NCI-H1048 (cell line): ENCODE data around the gene TIMD4.

Experiments used
- DNase-seq: peaks from one replicate; lab custom pipeline; 2025; lab: John Stamatoyannopoulos, UW

The TIMD4 gene

DNA sequence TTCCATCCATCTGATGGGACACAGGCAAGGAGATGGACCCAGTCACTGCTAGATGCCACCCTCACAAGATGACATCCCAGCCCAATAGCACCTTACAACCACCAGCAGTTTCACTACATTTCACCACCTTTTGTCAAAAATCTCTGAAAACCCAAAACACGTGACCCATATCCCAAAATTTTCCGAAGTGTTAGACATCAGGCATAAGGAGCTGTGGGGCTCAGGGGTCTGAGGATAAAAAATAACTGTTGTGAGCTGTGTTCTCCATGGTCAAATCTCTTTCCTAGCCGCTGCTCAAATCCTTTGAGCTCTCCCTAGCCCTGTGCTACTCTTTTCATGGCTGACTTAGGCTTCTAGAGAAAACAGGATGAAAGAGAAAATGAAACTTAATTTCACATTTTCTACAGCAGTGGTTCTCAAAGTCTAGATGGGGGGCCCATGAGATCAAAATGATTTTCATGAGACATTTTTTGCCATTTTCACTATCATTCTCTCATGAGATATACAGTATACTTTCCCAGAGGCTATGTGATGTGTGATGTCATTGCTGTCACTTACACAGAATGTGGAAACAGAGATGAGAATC lies 40.7 kb downstream of the TIMD4 start:
- no peak for DNase-seq

DNA sequence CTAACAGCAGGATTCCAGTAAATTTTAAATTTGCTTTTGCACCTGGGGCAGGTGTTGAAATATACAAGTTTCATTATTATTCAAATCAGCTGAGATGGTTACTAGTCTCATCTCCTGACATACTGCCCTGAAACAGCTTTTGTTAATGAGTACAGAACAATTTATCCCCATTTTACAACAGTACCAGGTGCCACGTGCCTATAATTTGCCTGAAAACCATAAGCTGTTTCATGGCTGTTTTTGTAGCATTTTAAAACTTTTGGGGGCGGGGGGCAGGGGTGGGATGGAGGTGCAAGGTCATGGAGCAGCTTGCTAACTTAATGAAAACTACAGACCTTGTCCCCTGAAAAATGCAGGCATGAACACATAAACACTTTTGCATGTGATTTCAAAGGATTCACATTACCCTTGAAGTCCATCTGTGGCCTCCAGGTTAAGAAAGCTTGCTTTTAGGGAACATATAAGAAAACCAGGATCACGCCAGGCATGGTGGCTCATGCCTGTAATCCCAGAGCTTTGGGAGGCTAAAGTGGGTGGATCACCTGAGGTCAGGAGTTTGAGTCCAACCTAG lies 42.1 kb downstream of the TIMD4 start:
- no peak for DNase-seq

DNA sequence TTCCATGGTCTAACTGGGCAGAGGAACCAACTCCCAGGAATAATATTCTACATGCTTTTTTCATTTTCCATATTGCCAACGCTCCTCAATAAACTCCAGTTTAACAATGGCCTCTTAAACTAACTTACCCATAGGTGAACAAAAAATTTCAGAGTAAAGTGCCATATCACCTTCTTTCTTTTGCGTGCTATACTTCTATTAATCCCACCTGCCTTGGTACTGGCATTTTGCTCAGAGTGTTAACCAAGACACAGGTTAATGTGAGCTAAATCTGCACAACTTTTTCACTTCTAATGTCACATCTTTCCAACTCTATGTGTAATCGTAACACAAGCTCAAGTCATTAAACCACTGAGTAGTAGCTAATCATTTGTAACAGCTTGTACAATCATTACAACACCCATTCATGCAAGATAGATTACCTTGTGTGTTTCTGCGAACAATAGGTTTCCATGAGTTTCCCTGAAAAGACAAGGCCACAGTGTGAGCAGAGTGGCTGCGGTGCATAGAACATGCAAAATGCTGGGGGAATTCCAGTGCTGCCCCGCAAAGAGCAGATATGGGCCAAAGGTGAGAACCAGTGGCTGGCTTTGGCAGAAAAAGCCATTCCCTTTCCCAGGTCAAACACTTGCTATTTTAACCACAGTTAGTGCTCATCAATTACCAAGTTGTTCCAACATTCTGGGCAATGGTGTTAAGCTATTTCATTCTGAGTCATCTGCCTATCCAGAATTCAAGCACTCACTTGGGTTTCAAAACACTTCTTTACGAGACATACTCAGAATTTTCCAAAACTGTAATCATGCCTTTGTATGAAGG lies 42.8 kb downstream of the TIMD4 start:
- DNase-seq = no peak

DNA sequence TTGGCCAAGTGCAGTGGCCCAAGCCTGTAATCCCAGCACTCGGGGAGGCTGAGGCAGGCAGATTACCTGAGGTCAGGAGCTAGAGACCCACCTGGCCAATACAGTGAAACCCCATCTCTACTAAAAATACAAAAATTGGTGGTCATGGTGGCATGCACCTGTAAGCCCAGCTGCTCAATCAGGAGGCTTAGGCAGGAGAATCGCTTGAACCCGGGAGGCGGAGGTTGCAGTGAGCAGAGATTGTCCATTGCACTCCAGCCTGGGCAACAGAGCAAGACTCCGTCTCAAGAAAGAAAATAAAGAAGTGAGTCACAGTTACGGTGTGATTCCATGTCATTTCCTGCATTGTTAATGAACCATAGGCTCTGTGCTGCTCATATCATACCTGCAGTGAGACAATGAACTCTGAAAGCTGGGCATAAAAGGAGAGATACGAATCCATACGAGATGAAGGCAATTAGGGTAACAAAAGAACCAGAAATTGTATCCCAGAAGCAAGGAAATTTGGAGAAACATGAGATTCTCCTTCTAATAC lies 44.6 kb downstream of the TIMD4 start:
- no peak for DNase-seq

DNA sequence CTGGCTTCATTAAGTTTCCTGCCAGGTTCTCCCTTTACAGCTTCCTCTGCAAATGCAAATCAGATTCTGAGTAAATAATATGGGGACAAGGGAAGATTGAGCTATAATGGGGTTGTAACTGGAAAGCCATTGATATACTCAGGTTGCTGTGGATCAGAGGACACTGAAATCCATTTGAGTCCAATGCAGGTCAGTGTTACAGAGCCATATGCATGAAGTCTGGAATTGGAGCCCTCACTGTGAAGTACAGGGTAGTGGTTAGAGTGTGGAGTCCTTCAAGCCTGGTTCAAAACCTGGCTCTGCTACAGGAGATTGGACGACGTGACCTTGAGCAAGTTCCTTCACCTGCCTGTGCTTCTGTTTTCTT lies 48.7 kb downstream of the TIMD4 start:
- no peak for DNase-seq

DNA sequence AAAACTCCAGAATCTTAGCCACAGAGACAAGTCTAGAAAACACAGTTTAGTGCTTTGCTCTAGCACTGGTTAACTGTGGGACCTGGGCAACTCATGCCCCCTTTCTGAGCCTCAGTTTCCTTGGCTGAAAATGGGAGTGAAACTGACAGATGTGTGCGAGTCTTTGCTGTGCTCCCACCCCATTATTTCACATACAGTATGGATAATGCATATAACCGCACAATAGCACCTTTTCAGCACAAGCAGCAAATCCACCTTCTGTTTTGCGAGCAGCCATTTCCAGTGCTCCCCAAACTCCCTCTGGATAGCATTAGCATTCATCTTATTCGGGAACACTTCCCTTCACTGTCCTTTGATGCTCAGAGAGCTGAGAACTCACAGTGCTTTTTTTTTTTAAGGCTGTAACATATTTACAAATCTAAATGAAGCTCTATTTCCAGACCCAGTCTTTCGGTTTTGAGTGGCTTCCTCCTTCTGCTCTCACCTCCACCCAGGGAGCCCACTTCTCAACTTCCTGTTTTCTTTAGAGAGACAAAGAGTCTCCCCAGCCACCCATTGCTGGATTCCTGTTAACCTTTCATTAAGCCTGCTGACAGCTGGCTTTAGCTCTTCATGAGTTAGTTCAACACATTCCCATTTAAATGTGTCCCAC lies 49.2 kb downstream of the TIMD4 start:
- DNase-seq = no peak

DNA sequence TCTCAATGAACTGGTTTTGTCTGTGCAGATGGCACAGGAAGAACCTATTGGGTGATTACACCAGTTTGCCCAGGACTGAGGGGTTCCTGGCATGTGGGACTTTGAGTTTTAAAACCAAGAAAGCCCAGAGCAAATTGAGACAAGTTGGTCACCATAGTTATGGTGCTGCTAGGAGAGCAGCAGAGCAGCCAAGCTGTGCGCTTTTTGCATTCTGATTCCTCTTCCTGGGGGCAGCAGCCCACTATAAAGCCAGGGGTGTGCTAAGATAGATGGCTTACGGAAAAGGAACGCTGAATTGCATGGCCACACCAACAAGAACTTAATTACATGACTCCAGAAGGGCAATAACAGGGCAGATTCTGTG lies 49.7 kb downstream of the TIMD4 start:
- no peak for DNase-seq

DNA sequence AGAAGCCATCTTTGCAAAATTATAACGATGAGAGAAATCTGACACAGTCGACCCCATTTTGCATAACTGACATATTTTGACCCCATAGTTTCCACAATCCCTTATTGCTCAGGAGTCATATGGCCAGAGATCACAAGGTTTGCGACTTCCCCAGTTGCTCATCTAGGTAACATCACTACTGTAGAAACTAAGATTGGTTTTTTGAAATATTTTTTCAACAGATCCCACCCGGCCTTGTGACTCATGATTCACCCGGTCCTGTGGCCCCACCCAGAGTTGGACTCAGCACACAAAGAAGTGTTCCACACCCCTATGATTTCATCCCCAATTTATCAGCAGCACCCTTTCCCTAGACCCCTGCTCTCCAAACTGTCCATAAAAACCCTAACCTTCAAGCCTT lies 50.2 kb downstream of the TIMD4 start:
- no peak for DNase-seq

DNA sequence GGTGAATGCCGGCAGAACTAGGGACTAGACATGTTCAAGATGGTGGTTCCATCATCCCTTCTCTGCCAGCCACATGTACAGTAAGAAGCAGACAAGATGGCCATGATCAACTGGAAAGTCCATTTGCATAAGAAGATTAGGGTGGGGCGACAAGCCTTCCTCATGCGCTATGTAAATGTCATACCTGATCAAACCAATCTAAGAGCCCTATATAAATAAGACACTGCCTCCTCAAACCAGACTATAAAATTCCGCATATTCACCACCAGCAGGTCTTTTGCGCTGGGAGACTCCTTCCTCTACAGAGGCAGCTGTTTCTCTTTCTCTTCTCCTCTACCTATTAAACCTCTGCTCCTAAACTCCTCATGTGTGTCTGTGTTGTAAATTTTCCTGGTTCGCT lies 53.8 kb downstream of the TIMD4 start:
- no peak for DNase-seq

DNA sequence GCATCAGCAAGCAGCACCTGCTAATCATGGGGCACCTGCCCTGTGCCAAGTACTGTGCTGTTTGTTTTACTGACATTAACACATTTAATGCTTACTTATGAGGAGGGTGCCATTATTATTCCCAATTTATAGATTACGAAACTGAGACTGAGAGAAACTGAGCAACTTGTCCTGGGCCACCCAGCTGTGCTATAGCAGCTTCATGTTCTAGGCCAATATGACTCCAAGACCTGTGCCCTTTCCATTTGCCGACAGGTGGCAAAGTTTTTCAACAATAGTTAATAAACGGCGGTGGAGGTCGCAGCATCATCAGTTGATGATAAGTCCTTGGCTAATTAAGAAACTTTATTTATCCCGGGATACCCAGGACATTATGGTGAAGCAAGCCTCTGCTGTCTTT lies 55.4 kb downstream of the TIMD4 start:
- DNase-seq = no peak

DNA sequence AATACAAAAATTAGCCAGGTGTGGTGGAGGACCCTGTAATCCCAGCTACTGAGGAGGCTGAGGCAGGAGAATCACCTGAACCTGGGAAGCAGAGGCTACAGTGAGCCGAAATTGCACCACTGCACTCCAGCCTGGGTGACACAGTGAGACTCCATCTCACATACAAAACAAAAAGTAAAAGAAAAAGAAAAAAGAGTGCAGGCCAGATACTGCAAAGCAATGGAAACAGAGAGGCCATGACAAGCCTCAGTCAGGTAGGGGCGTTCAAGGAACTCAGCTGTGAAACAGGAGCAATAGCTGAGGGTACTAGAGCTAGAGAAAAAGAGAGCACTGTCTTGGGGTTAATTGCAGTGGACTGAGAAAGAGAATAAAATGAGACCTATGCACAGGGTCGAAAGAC lies 56.2 kb downstream of the TIMD4 start:
- no peak for DNase-seq

DNA sequence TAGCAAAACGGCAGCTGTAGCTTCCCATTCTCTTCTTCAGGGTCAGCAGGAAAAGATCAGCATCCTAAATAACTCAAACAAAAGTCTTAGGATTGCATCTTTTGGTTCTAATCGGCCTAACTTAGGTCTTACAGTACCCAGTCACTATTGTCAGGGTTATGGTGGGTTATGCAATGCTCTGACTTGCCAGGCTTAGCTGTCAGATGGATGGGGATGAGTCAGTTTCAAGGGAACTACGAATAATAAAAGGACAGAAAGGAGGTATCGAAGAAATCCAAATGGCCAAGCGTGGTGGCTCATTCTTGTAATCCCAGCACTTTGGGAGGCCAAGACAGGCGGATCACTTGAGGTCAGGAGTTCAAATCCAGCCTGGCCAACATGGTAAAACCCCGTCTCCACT lies 66.5 kb downstream of the TIMD4 start:
- no peak for DNase-seq

DNA sequence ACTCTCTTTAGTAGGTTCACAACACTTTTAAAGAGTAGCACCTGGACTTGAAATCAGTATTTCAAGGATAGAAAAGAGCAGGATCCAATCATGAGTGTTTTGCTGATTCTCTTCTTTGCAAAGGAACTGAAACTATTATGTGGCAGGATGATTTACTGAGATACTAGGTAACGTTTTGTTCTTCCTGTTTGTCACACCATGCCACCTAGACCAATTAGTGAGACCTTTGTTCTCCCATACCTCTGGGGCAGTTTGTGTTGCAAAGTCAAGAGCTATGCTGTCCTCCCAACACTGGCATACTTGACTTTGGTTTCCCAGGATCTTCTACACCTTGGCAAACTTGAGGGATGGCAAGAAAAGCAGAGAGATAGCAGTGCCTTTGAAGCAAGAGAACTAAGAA lies 69.5 kb downstream of the TIMD4 start:
- no peak for DNase-seq

DNA sequence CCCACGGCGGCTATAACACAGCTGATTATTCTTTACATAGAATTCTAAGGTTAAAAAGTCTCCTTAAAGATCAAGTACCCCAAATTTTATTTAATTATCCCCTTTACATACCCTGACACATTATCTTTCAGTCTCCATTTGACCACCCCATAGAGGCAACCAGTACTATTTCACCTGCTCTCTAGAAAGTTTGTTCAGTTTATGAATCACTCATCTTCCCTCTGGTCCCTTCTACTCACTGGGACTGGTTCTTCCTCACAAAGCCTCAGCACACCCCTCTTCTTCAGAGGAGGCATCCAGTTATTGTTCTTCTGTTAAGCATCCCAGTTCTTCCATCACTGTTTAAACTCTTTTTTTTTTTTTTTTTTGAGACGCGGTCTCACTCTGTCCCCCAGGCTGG lies 70.2 kb downstream of the TIMD4 start:
- no peak for DNase-seq

DNA sequence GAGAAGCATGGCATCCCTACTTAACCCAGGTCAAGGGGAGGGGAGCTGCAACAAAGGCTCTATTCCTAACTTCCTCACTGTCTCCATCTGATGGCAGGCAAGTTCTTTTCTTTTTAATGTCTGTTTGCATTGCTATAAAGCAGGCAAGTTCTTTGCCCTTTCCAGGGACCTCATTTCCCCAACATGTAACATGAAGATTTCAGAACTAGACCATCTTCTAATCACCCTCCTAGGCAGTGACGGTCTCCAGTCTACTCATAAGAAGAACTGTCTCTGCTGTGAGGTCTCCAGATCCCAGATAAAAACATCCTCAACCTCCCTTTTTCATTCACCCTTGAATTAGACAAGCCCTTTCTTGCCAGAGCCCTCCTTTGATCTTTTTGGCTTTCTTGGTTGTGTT lies 70.8 kb downstream of the TIMD4 start:
- DNase-seq = no peak

DNA sequence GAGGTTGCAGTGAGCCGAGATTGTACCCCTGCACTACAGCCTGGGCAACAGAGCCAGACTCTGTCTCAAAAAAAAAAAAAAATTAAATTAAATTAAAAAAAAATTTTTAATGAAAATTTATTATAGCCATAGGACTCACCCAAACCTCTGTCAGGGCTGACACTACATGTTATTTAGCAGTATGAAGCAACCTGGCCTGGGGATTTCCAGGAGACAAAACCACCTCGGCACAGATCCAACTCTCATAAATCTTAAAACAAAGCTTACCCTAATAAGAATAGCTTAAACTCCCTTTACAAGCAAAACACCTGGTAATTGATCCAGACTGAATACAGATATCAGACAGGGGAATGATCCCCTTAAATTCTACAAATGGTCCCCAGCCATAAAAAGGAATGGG lies 74.5 kb downstream of the TIMD4 start:
- no peak for DNase-seq

DNA sequence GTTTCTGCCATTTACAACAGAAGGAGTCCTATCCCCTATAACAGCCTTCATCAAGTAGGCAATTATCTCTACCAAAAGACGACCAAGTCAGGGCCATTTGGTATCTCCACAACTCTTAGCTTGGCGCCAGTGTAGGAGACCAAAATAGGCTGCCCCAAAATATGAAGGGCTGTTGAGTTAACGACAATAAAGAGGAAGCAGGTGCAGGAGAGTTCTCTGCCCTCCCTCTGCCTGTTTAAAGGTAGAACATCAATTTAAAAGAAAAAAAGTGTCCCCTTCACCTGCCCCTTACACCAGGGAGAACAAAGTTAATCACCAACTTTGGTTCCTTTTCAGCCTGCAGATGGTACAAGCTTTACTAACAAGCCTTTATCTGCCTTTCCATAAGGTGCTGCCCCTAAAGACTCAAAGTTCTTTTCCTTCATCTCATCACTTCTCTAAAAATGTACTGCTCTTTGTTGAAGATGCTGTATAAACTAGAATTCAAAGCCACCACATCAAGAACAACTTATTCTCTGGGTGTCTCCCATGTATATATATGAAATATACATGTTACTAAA lies 79.6 kb downstream of the TIMD4 start:
- no peak for DNase-seq

DNA sequence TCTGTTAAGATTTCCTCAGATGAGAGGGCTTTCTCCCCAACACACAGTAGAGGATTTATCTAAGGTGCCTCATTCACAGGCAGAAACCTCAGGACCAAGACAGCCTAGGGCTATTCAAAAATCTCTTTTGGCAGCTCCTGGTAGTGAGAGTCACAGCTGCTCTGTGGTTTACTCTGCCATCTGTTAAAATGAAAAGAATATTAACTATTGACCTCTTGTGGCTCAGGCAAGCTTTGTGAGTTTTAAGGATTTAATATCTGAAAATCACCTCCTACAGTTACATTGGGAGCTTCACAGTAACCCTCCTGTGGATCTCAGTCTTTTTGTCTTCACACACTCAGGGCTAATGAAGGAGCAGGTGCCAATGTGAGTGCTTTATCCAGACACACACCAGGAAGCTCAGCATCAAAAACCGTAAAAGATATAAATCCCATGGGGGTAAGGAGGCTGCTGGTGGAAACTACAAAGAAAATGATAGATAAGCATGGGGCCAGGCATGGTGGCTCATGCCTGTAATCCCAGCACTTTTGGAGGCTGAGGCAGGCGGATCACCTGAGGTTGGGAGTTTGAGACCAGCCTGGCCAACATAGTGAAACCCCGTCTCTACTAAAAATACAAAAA lies 83.3 kb downstream of the TIMD4 start:
- DNase-seq = no peak

DNA sequence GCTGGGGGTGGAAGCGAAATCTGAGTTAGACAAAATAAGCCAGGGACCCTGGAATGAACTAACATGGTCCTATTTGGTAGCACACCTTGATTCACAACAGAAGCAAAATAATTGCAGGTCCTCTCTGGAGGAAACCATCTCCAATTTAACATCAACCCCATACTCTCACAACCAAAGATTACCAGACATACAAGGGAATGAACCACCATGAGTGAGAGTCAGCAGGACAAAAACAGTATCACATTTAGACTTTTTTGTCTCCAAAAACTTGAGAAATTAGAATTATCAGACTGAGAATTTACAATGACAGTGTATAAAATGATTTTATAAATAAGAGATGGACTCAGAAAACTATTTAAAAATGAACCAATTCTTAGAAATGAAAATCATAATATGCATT lies 91.8 kb downstream of the TIMD4 start:
- no peak for DNase-seq

DNA sequence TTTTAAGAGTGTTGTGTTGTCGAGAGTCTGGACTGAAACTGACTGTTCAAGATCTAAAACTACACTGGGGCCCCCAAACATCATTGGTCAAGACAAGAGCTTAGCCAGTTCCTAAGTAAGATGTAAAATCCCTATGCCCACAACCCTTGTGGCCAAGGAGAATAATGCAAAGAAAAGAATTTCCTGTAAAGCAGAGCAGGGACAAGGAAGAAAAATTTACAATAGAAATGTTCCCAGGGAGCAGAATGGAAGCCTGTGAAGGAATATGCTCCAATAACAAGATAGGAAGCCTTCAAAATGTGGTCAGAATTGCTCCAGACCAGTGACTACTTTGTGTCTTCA lies 92.6 kb downstream of the TIMD4 start:
- DNase-seq = no peak
